Measurements from ENCODE around the gene ZNF280B. TPM values are rescaled to one million over a fixed set of nuclear protein-coding genes. Genes with fewer than 3 reads are reported as not detected.

The ZNF280B gene
- total and polyA plus RNA-seq, 2 donors (not counting 3 experiments of a cell fraction or from before 2014, with no cell fraction given) = 1.5 to 3.1 TPM

DNA sequence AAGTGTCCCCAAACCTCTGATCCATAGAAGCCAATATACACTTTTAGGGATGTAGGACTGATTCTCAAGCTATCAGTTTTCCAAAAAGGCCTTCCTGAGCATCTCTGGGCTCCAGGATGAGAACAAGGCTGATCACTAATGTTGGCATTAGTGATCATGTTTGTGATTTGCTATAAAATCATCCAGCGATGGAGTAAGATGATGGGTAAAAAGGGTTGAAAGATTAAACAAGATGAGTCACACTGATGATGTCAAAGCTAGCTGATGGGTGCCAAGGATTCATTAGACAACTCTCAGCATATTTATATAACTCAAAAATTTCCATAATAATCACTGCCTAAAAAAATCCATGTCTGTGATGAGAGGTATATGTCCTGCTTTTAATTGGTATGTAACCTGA lies 42.8 kb downstream of the ZNF280B start:
- H3K9ac ChIP-seq (replicated peaks; ENCODE audit: extremely low read depth, insufficient read depth, low read length) = no peak overlapping the region
- H3K27ac ChIP-seq (ENCODE audit: insufficient read depth, low read depth, low read length) = no peak overlapping the region
- no peaks in the 10 kb centered on the region for H3K9me3 ChIP-seq (replicated peaks; ENCODE audit: control insufficient read depth, insufficient read depth, low read length)
- H3K4me2 ChIP-seq (ENCODE audit: insufficient read depth, low read length) = no peak overlapping the region
- FAIRE-seq = no peak
- ChIA-PET CTCF (interaction anchor here (0.6 to 7.1 kb wide), 6 partner anchors 9 to 494 kb away, joined by 3 to 51 read pairs (median 4); no protein-coding TSS in a partner anchor), POLR2A (no interaction called here)
- H3K27me3 ChIP-seq (ENCODE audit: control insufficient read depth in 2 of 2, insufficient read depth in 2 of 2, low read length in 2 of 2) = peaks cover 0 to 4% of the 10 kb centered on the region in 2 experiments
- BruUV-seq (replicated peaks) = no TSS peak
- H3K36me3 ChIP-seq (ENCODE audit: control insufficient read depth in 2 of 2, extremely low read depth in 1 of 2, insufficient read depth in 2 of 2, low read length in 2 of 2) = no peaks in the 10 kb centered on the region
- no peak overlapping the region for H3K4me3 ChIP-seq (replicated peaks in 1 of 3; ENCODE audit: insufficient read depth in 1 of 3, low read depth in 1 of 3, low read length in 3 of 3)
- no peak for TF ChIP-seq MYC (IDR thresholded peaks at IDR 0.05; ENCODE audit: low read depth, low read length)
- no peak for TF ChIP-seq GATA2 (IDR thresholded peaks at IDR 0.05; ENCODE audit: insufficient read depth, insufficient read length, low read depth, low read length)
- no peak for TF ChIP-seq POLR2A (IDR thresholded peaks at IDR 0.05; ENCODE audit: low read depth, low read length)
- no peak for TF ChIP-seq EZH2 (IDR thresholded peaks at IDR 0.05; ENCODE audit: borderline replicate concordance, low read depth, low read length, severe bottlenecking)
- TF ChIP-seq FOS (IDR thresholded peaks at IDR 0.05; ENCODE audit: borderline replicate concordance, insufficient read depth, low read length) = no peak
- no peak for TF ChIP-seq CTCF (IDR thresholded peaks at IDR 0.05; ENCODE audit: extremely low read depth in 1 of 2, insufficient read depth in 1 of 2, low read depth in 1 of 2, low read length in 2 of 2)
- TF ChIP-seq JUN (IDR thresholded peaks at IDR 0.05; ENCODE audit: borderline replicate concordance, insufficient read depth, insufficient read length, low read depth) = no peak
- no peak for TF ChIP-seq POLR2AphosphoS5 (IDR thresholded peaks at IDR 0.05; ENCODE audit: insufficient read depth, low read depth, low read length)
- TF ChIP-seq, protein P1, sequence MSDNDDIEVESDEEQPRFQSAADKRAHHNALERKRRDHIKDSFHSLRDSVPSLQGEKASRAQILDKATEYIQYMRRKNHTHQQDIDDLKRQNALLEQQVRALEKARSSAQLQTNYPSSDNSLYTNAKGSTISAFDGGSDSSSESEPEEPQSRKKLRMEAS (IDR thresholded peaks at IDR 0.05; ENCODE audit: insufficient read depth, insufficient read length) = no peak
- no peaks in the 10 kb centered on the region for H4K20me1 ChIP-seq (replicated peaks; ENCODE audit: control insufficient read depth, extremely low read depth, insufficient read depth, low read length)
- H3K9me1 ChIP-seq (replicated peaks; ENCODE audit: control insufficient read depth, extremely low read depth, insufficient read depth, low read length) = no peaks in the 10 kb centered on the region
- H3K79me2 ChIP-seq (ENCODE audit: control insufficient read depth, insufficient read depth, low read length) = no peaks in the 10 kb centered on the region
- no peak for DNase-seq (ENCODE audit: low read depth, low spot score)
- dilution Hi-C loops (cut with MboI; ENCODE audit: extremely low pct_ligation_motif_present, low sequenced_read_pairs) (no loop called here), intact Hi-C loops (cut with micrococcal nuclease) (loop anchor here (2.0 kb wide), 2 partner anchors 87 to 121 kb away; no protein-coding TSS in a partner anchor)
- no peaks in the 10 kb centered on the region for H3K4me1 ChIP-seq (ENCODE audit: control insufficient read depth, extremely low read depth, insufficient read depth, low read length)
- H2AFZ ChIP-seq (ENCODE audit: low read depth, low read length) = no peak overlapping the region
